Tibial nerve (tissue), 4 donors: Measurements from ENCODE around the gene PAPLN.

Experiments used
- CTCF ChIP-seq, 5 experiments: fragments of 200-600 bp in 3 of 5; fragments of 450-650 bp in 2 of 5; sonication (generic) in 3 of 5; IDR thresholded peaks; one replicate each; pipeline ENCODE4 v1.5.1; 2016 to 2019; ENCODE audit warnings: antibody characterized with exemption in 5 of 5, mild to moderate bottlenecking in 3 of 5, moderate library complexity in 2 of 5
- EP300 ChIP-seq, 2 donors: sonication (generic); formaldehyde crosslinking; IDR thresholded peaks; one replicate each; pipeline ENCODE4 v1.6.1; 2017; ENCODE audit warnings: antibody characterized with exemption in 2 of 2, mild to moderate bottlenecking in 1 of 2
- POLR2A ChIP-seq, 2 donors: fragments of 450-650 bp; IDR thresholded peaks; one replicate each; pipeline ENCODE4 v1.6.1; 2017; ENCODE audit warnings: antibody characterized with exemption in 2 of 2, mild to moderate bottlenecking in 2 of 2, moderate library complexity in 2 of 2

GRCh38 chr14:73234586-73235394 is 2.5 kb upstream of the PAPLN start:
- TF ChIP-seq CTCF (IDR thresholded peaks at IDR 0.05) (no peak), POLR2A (IDR thresholded peaks at IDR 0.05) (no peak), EP300 (IDR thresholded peaks at IDR 0.05) (no peak)
